Right ventricle myocardium superior (tissue), 1 donor: ENCODE results near the gene MSTN. TPM values are rescaled to one million over a fixed set of nuclear protein-coding genes. Genes with fewer than 3 reads are reported as not detected.
"Not testable (repeated sequence)": the region's sequence is repeated elsewhere in the genome, so short reads cannot be mapped to it uniquely, and the experiment has no call there.

Experiments used
- ATAC-seq: fragments of 200-7000 bp; cut with Tn5 transposase; one replicate; pipeline ENCODE4 v1.9.1; 2020; ENCODE audit warnings: mild to moderate bottlenecking; ENCODE audit not compliant: poor library complexity
- DNase-seq: peaks from one replicate; pipeline ENCODE4 v3.0.0-alpha.2; 2020
- intact Hi-C: fragments of 100-400 bp; cut with DNase I; formaldehyde crosslinking; loops from one replicate; pipeline ENCODE4 v1.11.2; 2022
- total RNA-seq: library from RNA; stranded (reverse); fragmentation: NEBNext Ultra II Directional; extraction: Animal tissue kit (Norgen Biotek cat#: 25700); gene quantifications from one replicate; pipeline ENCODE4 v1.2.1, GENCODE V29; 2021
- donor health status: DM: no; HTN: yes; CAD: no; lungs with severe emphysema.

Gene MSTN
- total RNA-seq, 1 donor from 2014 or later: not detected

GRCh38 chr2:190069936-190070696 lies 7.6 kb upstream of the MSTN start:
- intact Hi-C loops: no loop called here
- ATAC-seq (peak; percentile 65), DNase-seq (no peak)

GRCh38 chr2:190068764-190069163 lies 6.2 kb upstream of the MSTN start:
- DNase-seq (no peak), ATAC-seq (no peak)
- intact Hi-C loops: no loop called here

- DNase-seq (no peak), ATAC-seq (no peak)
- intact Hi-C loops: no loop called here
Measured at GRCh38 chr2:190065839-190066238, 3.3 kb upstream of the MSTN start.

GRCh38 chr2:190063624-190064023 lies 1.1 kb upstream of the MSTN start:
- ATAC-seq (no peak), DNase-seq (no peak)
- intact Hi-C loops: no loop called here

- no peak for DNase-seq
- intact Hi-C loops: no loop called here
- no peak for ATAC-seq
Measured at GRCh38 chr2:190062053-190062452, 476 bp downstream of the MSTN start.

GRCh38 chr2:190060626-190061025 lies 1.9 kb downstream of the MSTN start:
- DNase-seq (no peak), ATAC-seq (no peak)
- intact Hi-C loops: no loop called here

GRCh38 chr2:190060019-190060418 lies 2.5 kb downstream of the MSTN start:
- DNase-seq (no peak), ATAC-seq (no peak)
- intact Hi-C loops: no loop called here

GRCh38 chr2:190053426-190053825 lies 9.1 kb downstream of the MSTN start:
- DNase-seq (no peak), ATAC-seq (no peak)
- intact Hi-C loops: no loop called here

GRCh38 chr2:190052307-190052706 lies 10.2 kb downstream of the MSTN start:
- intact Hi-C loops: no loop called here
- DNase-seq: no peak
- ATAC-seq: no peak

- intact Hi-C loops: no loop called here
- DNase-seq (no peak), ATAC-seq (no peak)
Measured at GRCh38 chr2:190051223-190051622, 11.3 kb downstream of the MSTN start.

- DNase-seq (no peak), ATAC-seq (no peak)
- intact Hi-C loops: no loop called here
Measured at GRCh38 chr2:190050001-190050400, 12.5 kb downstream of the MSTN start.

- DNase-seq (no peak), ATAC-seq (no peak)
- intact Hi-C loops: no loop called here
Measured at GRCh38 chr2:190044866-190045265, 17.7 kb downstream of the MSTN start.

- intact Hi-C loops: no loop called here
- no peak for ATAC-seq
- no peak for DNase-seq
Measured at GRCh38 chr2:190043441-190043840, 19.1 kb downstream of the MSTN start.

- DNase-seq: no peak
- intact Hi-C loops: no loop called here
- no peak for ATAC-seq
Measured at GRCh38 chr2:190036071-190036470, 26.5 kb downstream of the MSTN start.

GRCh38 chr2:190034417-190034816 lies 28.1 kb downstream of the MSTN start:
- intact Hi-C loops, ATAC-seq, DNase-seq: not testable (repeated sequence)

- intact Hi-C loops: no loop called here
- DNase-seq: no peak
- no peak for ATAC-seq
Measured at GRCh38 chr2:190031969-190032618, 30.4 kb downstream of the MSTN start.

- ATAC-seq: no peak
- DNase-seq: no peak
- intact Hi-C loops: no loop called here
Measured at GRCh38 chr2:190023860-190024259, 38.7 kb downstream of the MSTN start.

- intact Hi-C loops: no loop called here
- DNase-seq (no peak), ATAC-seq (no peak)
Measured at GRCh38 chr2:190020720-190021119, 41.8 kb downstream of the MSTN start.

GRCh38 chr2:190017837-190018236 lies 44.7 kb downstream of the MSTN start:
- ATAC-seq (no peak), DNase-seq (no peak)
- intact Hi-C loops: no loop called here

- intact Hi-C loops: not testable (repeated sequence)
Measured at GRCh38 chr2:190015969-190016368, 46.6 kb downstream of the MSTN start.

More at GRCh38 chr2:190015969-190016368, 46.6 kb downstream of the MSTN start:
- ATAC-seq, DNase-seq: not testable (repeated sequence)
